Endothelial cell of umbilical vein (primary cell): ENCODE data around the gene NDST3. TPM values are rescaled to one million over a fixed set of nuclear protein-coding genes. Genes with fewer than 3 reads are reported as not detected.

Experiments used
- BruUV-seq: library from RNA; stranded (reverse); fragments of 400-500 nt; replicated peaks from 2 replicates; lab custom pipeline; 2021; lab: Mats Ljungman, UMichigan
- CTCF ChIA-PET: fragments of 300-600, 350-600 bp; sonication (Branson Sonifier 250); formaldehyde crosslinking; loops from one replicate; lab custom pipeline; 2021; ENCODE audit warnings: antibody characterized with exemption, inconsistent platforms; lab: Charles Lee
- POLR2A ChIA-PET: fragments of 300-600, 350-600 bp; sonication (Branson Sonifier 250); formaldehyde crosslinking; loops from one replicate; lab custom pipeline; 2021; ENCODE audit warnings: antibody characterized with exemption, inconsistent platforms; lab: Charles Lee
- DNase-seq: peaks from one replicate; pipeline ENCODE4 v3.0.0-alpha.2; 2011; ENCODE audit warnings: low read depth, low spot score
- FAIRE-seq: peaks from 2 replicates; lab custom pipeline; 2011; peaks lifted over from hg19 to GRCh38; lab: Jason Lieb, UNC
- H2AFZ ChIP-seq: 2 replicates; pipeline ENCODE4 v1.6.0; 2012; ENCODE audit warnings: low read depth, low read length, control low read depth, inconsistent platforms
- H3K27ac ChIP-seq: 2 replicates; pipeline ENCODE4 v1.5.1; 2011; ENCODE audit warnings: low read depth, mild to moderate bottlenecking, control low read depth, low read length, moderate library complexity; ENCODE audit not compliant: insufficient read depth
- H3K27me3 ChIP-seq, 2 experiments: 2 replicates each; pipeline versions ENCODE4 v1.6.0 to v1.6.1; 2011; ENCODE audit warnings: low read length in 2 of 2, mixed read lengths in 1 of 2; ENCODE audit not compliant: control insufficient read depth in 2 of 2, insufficient read depth in 2 of 2
- H3K36me3 ChIP-seq, 2 experiments: 2 replicates in 1 of 2; 3 replicates in 1 of 2; pipeline ENCODE4 v1.5.1; 2011; ENCODE audit warnings: low read length in 2 of 2, mild to moderate bottlenecking in 1 of 2, moderate library complexity in 1 of 2; ENCODE audit not compliant: control insufficient read depth in 2 of 2, insufficient read depth in 2 of 2; ENCODE audit errors: extremely low read depth in 1 of 2
- H3K4me1 ChIP-seq: 3 replicates; pipeline ENCODE4 v1.5.1; 2011; ENCODE audit warnings: mild to moderate bottlenecking, low read length; ENCODE audit not compliant: control insufficient read depth, insufficient read depth; ENCODE audit errors: extremely low read depth
- H3K4me2 ChIP-seq: 2 replicates; pipeline ENCODE4 v1.6.1; 2011; ENCODE audit warnings: low read length, control low read depth, mixed read lengths; ENCODE audit not compliant: insufficient read depth
- H3K4me3 ChIP-seq, 3 experiments: fragments of 200-600 bp in 1 of 3; sonication (generic), shearing (Covaris generic) in 1 of 3; replicated peaks in 1 of 3; 2 replicates each; pipeline ENCODE4 v1.5.1; 2011 to 2016; ENCODE audit warnings: control low read depth in 3 of 3, low read length in 3 of 3, mild to moderate bottlenecking in 2 of 3, inconsistent platforms in 1 of 3, low read depth in 1 of 3, moderate library complexity in 1 of 3; ENCODE audit not compliant: insufficient read depth in 1 of 3
- H3K79me2 ChIP-seq: 2 replicates; pipeline ENCODE4 v1.6.0; 2012; ENCODE audit warnings: low read length, inconsistent platforms; ENCODE audit not compliant: control insufficient read depth, insufficient read depth
- H3K9ac ChIP-seq: replicated peaks from 2 replicates; pipeline ENCODE3; 2011; ENCODE audit warnings: low read length, control low read depth; ENCODE audit not compliant: insufficient read depth; ENCODE audit errors: extremely low read depth
- H3K9me1 ChIP-seq: replicated peaks from 3 replicates; pipeline ENCODE4 v1.6.0; 2011; ENCODE audit warnings: mild to moderate bottlenecking, low read length; ENCODE audit not compliant: control insufficient read depth, insufficient read depth; ENCODE audit errors: extremely low read depth
- H3K9me3 ChIP-seq: replicated peaks from 2 replicates; pipeline ENCODE4 v1.5.1; 2012; ENCODE audit warnings: low read length, inconsistent platforms; ENCODE audit not compliant: control insufficient read depth, insufficient read depth
- H4K20me1 ChIP-seq: replicated peaks from 2 replicates; pipeline ENCODE3; 2011; ENCODE audit warnings: mild to moderate bottlenecking, low read length; ENCODE audit not compliant: control insufficient read depth, insufficient read depth; ENCODE audit errors: extremely low read depth
- EZH2 ChIP-seq: IDR thresholded peaks from 2 replicates; pipeline ENCODE4 v1.6.1; 2012; ENCODE audit warnings: borderline replicate concordance, low read depth, mild to moderate bottlenecking, moderate library complexity, low read length, inconsistent platforms; ENCODE audit not compliant: severe bottlenecking
- FOS ChIP-seq: IDR thresholded peaks from 2 replicates; pipeline ENCODE4 v1.6.1; 2011; ENCODE audit warnings: mild to moderate bottlenecking, low read length, moderate library complexity, borderline replicate concordance; ENCODE audit not compliant: insufficient read depth
- GATA2 ChIP-seq: IDR thresholded peaks from 2 replicates; pipeline ENCODE4 v1.7.0; 2011; ENCODE audit warnings: low read depth, mild to moderate bottlenecking, moderate library complexity, mixed read lengths, low read length; ENCODE audit not compliant: insufficient read length, insufficient read depth
- JUN ChIP-seq: IDR thresholded peaks from 2 replicates; pipeline ENCODE4 v1.6.1; 2011; ENCODE audit warnings: borderline replicate concordance, low read depth; ENCODE audit not compliant: insufficient read length, insufficient read depth
- MYC ChIP-seq: IDR thresholded peaks from one replicate; pipeline ENCODE4 v1.6.1; 2011; ENCODE audit warnings: mild to moderate bottlenecking, low read depth, low read length
- POLR2A ChIP-seq: IDR thresholded peaks from 2 replicates; pipeline ENCODE4 v1.6.1; 2012; ENCODE audit warnings: low read depth, mild to moderate bottlenecking, control low read depth, low read length
- dilution Hi-C: fragments of 300-500 bp; cut with MboI; formaldehyde crosslinking; loops from one replicate; pipeline ENCODE4 v1.15.0; 2019; ENCODE audit warnings: low sequenced_read_pairs; ENCODE audit not compliant: extremely low pct_ligation_motif_present
- intact Hi-C: fragments of 100-400 bp; cut with micrococcal nuclease; formaldehyde crosslinking; loops from one replicate; pipeline ENCODE4 v1.10.0; 2022
- polyA plus RNA-seq, 4 experiments: library from polyadenylated mRNA; depleted of rRNA in 3 of 4; stranded (reverse) in 3 of 4; unstranded in 1 of 4; fragments of >200 nt; gene quantifications; 2 replicates each; pipeline versions ENCODE4 v1.2.1 to v1.2.3, GENCODE V29; 2011 to 2012; ENCODE audit warnings: missing spikeins in 1 of 4
- total RNA-seq: library from RNA; stranded (reverse); gene quantifications from 2 replicates; pipeline ENCODE4 v1.2.3, GENCODE V29; 2021

NDST3 gene
- total and polyA plus RNA-seq, 2 donors (not counting 3 experiments of a cell fraction or from before 2014, with no cell fraction given) = 0.04 TPM; not detected in 1

- H3K79me2 ChIP-seq = no peaks in the 10 kb centered on the region
- TF ChIP-seq JUN (no peak), EZH2 (no peak), GATA2 (no peak)
- H3K9me3 ChIP-seq = no peaks in the 10 kb centered on the region
- intact Hi-C loops = no loop called here
- no peak overlapping the region for H2AFZ ChIP-seq
- no peaks in the 10 kb centered on the region for H3K4me1 ChIP-seq
- no peak for FAIRE-seq
- no peak overlapping the region for H3K4me2 ChIP-seq
- no peaks in the 10 kb centered on the region for H3K9me1 ChIP-seq
- dilution Hi-C loops = no loop called here
- H3K27ac ChIP-seq = no peak overlapping the region
- no peaks in the 10 kb centered on the region for H4K20me1 ChIP-seq
- no peaks in the 10 kb centered on the region for H3K36me3 ChIP-seq
- no peak for DNase-seq
- POLR2A ChIA-PET = no interaction called here
- no peak overlapping the region for H3K4me3 ChIP-seq
- no peak overlapping the region for H3K9ac ChIP-seq
- CTCF ChIA-PET = no interaction called here
- no peaks in the 10 kb centered on the region for H3K27me3 ChIP-seq
- BruUV-seq = no TSS peak
Observed at GRCh38 chr4:118167306-118167705, 133.0 kb downstream of the NDST3 start.

- Histone ChIP-seq H3K79me2 (no peaks in the 10 kb centered on the region), H4K20me1 (no peaks in the 10 kb centered on the region), H3K4me2 (no peak overlapping the region), H3K4me3 (no peak overlapping the region), H3K27me3 (no peaks in the 10 kb centered on the region), H3K27ac (no peak overlapping the region), H3K36me3 (no peaks in the 10 kb centered on the region), H3K9me1 (no peaks in the 10 kb centered on the region), H3K9ac (no peak overlapping the region), H2AFZ (no peak overlapping the region), H3K9me3 (no peaks in the 10 kb centered on the region), H3K4me1 (peaks cover 5% of the 10 kb centered on the region)
- no peak for TF ChIP-seq POLR2A
- TF ChIP-seq FOS = no peak
- no peak for TF ChIP-seq EZH2
- no peak for TF ChIP-seq GATA2
- no peak for TF ChIP-seq MYC
- intact Hi-C loops (loop anchor here (5.0 kb wide), 1 partner anchor 84 kb away; no protein-coding TSS in a partner anchor), dilution Hi-C loops (no loop called here)
- no peak for FAIRE-seq
- BruUV-seq = no TSS peak
- ChIA-PET POLR2A (no interaction called here), CTCF (no interaction called here)
- DNase-seq = no peak
Observed at GRCh38 chr4:118171381-118171780, 137.1 kb downstream of the NDST3 start.
